Activated T-cell treated with anti-CD3 and anti-CD28 coated beads, Interleukin-2, amount 50 U/mL, for 24 hours (primary cell): ENCODE data around the gene RAD9A.

Experiments
- DNase-seq: peaks from one replicate; pipeline ENCODE4 v3.0.0-alpha.2; 2020
- H3K27ac Mint-ChIP-seq: 2 replicates; pipeline ENCODE4 v1.8.0; 2020; ENCODE audit warnings: mild to moderate bottlenecking, mixed read lengths
- H3K27me3 Mint-ChIP-seq: 2 replicates; pipeline ENCODE4 v1.8.0; 2020; ENCODE audit warnings: mixed read lengths
- H3K36me3 Mint-ChIP-seq: 2 replicates; pipeline ENCODE4 v1.8.0; 2020; ENCODE audit warnings: low read depth, mixed read lengths
- H3K4me1 Mint-ChIP-seq: 2 replicates; pipeline ENCODE4 v1.8.0; 2020; ENCODE audit warnings: low read depth, mixed read lengths
- H3K4me3 Mint-ChIP-seq: 2 replicates; pipeline ENCODE4 v1.8.0; 2020; ENCODE audit warnings: mild to moderate bottlenecking, moderate library complexity, mixed read lengths
- H3K9me3 Mint-ChIP-seq: 2 replicates; pipeline ENCODE4 v1.8.0; 2020; ENCODE audit warnings: mixed read lengths

RAD9A gene

DNA sequence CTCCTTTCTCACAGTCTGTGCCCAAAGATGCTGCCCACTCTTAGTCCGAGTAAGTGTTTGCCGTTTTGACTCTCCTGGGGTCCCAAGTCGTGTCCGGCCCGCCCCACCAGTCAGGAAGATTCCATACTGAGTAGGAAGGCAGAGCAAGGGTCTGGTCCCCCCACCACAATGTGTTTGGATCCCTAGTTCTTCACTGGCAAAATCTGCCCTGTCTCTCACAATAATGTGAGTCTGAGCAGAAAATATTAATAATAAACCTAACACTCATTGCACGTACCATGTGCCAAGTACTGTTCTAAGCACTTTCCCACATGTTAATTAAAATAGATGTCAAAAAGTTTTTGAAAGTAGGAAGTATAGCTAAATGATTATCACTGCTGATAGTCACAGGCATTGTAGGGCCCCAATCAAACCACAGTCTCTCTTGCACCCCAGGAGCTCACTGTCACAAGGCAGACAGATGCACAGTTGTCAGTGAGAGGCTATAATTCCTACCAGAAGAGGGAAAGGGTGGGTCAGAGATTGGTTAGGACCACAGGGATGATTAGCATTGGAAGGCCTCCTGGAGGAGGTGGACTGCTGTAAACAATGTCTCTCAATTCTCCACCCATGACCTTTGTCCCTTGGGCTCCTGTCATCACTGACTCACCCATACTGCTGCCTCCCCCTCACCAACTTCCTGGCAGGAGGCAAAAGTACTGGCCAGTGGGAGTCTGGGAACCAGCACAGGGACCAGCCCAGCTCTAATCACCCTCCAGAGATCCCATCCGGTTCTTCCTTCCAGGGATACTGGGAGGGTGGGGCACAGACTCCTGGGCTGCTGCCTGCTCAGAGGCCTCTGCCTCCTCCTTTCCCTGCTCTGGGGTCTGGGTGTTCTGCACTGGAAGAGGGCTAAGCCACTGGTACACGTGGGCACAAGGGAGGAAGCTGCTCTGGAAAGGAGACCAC, 37.4 kb upstream of the RAD9A start:
- no peak for DNase-seq
- Mint-ChIP-seq H3K27ac (peak overlapping the region; percentile 99), H3K36me3 (peaks cover 4% of the 10 kb centered on the region), H3K27me3 (no peaks in the 10 kb centered on the region), H3K9me3 (no peaks in the 10 kb centered on the region), H3K4me3 (peak overlapping the region; percentile 95), H3K4me1 (peaks cover 51% of the 10 kb centered on the region)

DNA sequence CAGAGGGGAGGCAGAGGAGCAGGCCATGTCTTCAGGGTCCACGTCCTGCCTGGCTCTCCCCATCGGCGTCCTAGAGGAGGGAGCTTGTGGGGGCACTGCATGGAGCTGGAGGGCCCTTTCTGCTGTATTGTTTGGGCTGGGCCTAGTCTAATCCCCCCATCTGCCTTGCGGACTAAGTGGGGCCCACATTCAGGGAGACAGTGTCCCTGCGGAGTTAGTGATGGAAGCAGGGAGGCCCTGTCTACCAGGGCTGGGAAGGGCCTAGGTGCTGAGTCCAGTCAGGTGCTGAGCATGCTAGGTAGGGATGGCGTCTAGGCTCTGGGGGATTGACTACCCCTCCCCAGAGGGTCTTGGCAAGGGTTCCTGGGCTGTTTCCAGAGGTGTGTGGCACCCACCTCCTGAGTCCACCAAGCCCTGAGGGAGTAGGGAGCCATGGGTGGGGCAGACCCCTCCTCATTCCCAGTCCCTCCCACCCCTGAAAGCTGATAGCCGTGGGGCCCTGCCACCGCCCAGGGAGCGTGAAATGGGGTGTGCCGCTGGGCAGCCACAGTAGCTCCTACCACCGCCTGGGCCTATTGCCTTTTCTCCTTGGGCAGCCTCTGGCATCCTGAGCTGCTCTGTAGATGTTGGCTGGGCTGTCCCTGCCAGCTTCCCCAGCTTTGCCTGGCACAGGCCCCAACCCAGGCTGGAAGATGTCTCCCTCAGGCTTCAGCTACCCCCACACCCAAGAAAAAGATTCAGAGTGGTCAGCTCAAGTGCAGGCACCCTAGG, 36.6 kb upstream of the RAD9A start:
- no peak for DNase-seq
- Mint-ChIP-seq H3K27me3 (no peaks in the 10 kb centered on the region), H3K4me1 (peaks cover 42% of the 10 kb centered on the region), H3K9me3 (no peaks in the 10 kb centered on the region), H3K36me3 (peaks cover 4% of the 10 kb centered on the region), H3K4me3 (no peak overlapping the region), H3K27ac (peak overlapping the region; percentile 99)

DNA sequence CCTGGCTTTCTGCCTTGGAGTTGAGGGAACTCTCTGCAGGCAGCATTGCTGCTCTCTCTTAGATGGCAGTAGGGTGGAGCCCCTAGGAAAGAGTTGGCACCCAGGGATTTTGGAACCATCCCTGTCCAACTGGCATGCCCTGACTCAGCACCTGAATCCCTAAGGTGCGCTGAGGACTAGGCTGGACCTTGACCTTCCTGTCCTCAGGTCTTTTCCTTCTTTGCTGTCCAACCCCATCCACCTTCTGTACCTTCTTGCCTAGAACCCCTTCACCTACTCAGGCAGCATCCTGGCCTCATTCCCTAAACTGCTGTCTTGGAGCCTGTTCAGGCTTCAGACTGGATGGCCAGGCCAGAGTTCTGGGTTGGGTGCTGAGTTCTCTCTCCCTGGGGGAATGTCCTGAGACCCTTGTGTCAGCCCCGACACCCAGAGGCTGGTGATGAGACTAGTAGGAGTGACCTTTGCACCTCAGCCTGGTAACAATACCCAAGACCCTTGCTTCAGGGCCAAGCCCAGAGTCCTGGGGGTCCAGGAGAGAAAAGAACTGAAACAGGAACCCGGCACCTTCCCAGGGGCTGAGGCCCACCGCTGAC, 35.9 kb upstream of the RAD9A start:
- no peak for DNase-seq
- Mint-ChIP-seq H3K9me3 (no peaks in the 10 kb centered on the region), H3K27me3 (no peaks in the 10 kb centered on the region), H3K27ac (peak overlapping the region; percentile 65), H3K36me3 (peaks cover 4% of the 10 kb centered on the region), H3K4me1 (peaks cover 41% of the 10 kb centered on the region), H3K4me3 (no peak overlapping the region)

DNA sequence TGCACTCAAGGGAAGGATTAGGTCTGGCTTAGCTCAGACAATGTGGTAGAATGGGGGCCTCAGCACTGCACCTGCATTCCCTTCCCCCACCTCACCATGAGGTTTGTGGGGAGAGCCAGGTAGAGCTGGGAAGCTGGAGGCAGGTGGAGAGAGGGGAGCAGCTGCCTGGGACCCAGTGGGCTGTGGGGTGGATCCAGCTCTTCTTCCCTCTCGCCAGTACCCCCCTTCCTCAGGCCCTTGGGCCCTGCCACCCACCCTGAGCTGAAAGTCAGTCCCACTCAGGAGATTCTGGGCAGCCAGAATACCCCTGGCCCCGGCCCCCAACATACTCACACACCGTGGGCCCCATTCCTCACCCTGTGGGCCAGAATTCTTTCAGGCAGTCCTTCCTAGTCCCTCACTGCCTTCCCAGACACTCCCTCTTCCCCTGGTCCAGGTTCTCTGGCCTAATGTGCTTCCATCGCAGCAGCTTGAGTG, 35.4 kb upstream of the RAD9A start:
- peaks cover 4% of the 10 kb centered on the region for H3K36me3 Mint-ChIP-seq
- no peak overlapping the region for H3K4me3 Mint-ChIP-seq
- DNase-seq: no peak
- no peaks in the 10 kb centered on the region for H3K9me3 Mint-ChIP-seq
- H3K27me3 Mint-ChIP-seq: no peaks in the 10 kb centered on the region
- peaks cover 36% of the 10 kb centered on the region for H3K4me1 Mint-ChIP-seq
- peak overlapping the region; percentile 85 for H3K27ac Mint-ChIP-seq

DNA sequence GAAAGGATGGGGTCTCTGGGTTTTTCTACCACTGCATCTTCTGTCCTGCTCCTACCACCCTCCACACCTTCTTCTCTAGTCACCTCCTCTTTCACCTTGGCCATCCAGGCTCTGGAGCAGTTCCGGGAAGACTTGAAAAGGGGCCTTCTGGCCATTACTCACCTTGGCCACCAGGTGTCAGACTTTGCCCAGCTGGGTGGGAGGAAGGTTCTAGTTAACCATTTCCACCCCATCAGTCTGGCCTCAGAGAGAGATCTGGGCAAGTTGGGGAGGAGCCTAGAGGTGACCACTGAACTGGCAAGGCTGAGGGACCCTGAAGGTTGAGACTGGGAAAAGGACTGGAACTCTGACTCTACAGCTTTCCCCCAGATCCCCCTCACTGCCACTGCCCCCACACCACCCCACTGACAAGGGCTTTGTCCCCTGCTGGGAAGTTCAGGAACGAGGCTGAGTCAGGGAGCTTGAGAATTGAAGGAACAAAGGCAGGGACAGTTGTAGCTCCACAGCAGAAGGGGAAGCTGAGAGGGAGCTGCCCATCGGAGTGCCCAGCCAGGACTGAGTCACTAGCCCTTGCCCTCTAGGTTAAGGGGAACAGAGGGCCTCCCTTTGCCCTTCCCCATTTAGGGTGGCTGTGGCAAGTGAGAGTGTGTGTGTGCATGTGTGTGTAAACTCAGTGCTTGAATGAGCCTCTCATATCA, 34.8 kb upstream of the RAD9A start:
- H3K4me3 Mint-ChIP-seq: no peak overlapping the region
- H3K9me3 Mint-ChIP-seq: no peaks in the 10 kb centered on the region
- DNase-seq: peak; percentile 77
- H3K27me3 Mint-ChIP-seq: no peaks in the 10 kb centered on the region
- peaks cover 30% of the 10 kb centered on the region for H3K4me1 Mint-ChIP-seq
- peak overlapping the region; percentile 85 for H3K27ac Mint-ChIP-seq
- peaks cover 4% of the 10 kb centered on the region for H3K36me3 Mint-ChIP-seq

DNA sequence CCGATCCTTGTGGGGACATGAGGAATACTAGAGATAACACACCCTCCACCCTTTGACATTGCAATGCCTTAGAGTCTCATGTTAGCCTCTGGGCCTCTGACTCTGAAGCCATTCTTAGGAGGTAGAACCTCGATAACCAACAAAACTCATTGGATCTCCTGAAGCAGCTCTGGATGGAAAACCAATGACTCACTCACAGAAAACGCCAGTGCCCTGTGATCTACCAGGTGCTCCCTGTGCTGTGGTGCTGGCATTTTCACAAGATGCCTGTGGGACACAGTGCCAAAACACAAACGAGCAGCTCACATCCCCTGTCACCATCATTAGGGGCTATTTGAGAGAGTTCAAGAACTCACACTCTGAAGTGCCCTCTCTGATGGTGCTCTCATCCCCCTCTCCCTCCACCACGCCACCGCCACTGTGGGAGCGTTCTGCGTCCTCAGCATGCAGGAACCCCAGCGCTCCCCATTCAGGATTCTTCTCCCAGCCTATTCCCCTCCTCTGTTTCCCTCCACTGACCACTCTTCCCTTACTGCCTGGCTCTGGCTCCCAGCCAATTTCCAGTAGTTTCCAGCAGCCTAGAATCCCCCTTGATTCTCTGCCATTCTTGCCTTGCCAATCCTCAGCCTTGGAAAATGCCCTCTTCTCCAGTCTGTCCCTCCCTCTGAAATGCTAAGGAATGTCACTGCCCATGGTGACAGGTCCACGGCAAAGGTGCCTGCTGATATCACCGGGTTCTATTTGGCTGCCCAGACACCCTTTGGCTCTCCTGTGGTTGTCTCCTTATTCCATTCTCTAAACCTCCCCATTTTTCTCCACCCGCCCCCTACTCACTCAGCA, 33.7 kb upstream of the RAD9A start:
- Mint-ChIP-seq H3K27me3 (no peaks in the 10 kb centered on the region), H3K4me3 (no peak overlapping the region), H3K4me1 (peaks cover 25% of the 10 kb centered on the region), H3K27ac (no peak overlapping the region), H3K9me3 (no peaks in the 10 kb centered on the region), H3K36me3 (peaks cover 3% of the 10 kb centered on the region)
- no peak for DNase-seq

DNA sequence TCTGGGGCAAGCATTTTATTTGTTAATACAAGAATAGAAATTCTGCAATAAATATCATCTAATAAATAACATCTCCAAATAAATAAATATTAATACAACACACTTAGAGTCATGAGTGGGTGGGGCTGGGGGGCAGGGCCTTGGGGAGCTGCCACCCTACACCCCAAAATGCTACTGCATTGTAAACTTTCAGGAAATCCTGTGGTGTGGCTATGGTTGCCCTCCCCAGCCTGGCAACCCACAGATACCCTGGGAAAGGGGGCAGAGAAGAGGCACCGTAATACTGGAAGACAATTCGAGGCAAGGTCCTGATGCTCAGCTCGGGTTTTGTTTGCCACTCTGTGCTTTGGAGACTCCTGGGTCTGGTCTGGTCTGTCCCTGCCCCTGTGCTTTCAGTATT, 27.6 kb upstream of the RAD9A start:
- Mint-ChIP-seq H3K4me1 (peaks cover 34% of the 10 kb centered on the region), H3K4me3 (no peak overlapping the region), H3K9me3 (no peaks in the 10 kb centered on the region), H3K27me3 (no peaks in the 10 kb centered on the region), H3K36me3 (no peaks in the 10 kb centered on the region), H3K27ac (no peak overlapping the region)
- DNase-seq: no peak

DNA sequence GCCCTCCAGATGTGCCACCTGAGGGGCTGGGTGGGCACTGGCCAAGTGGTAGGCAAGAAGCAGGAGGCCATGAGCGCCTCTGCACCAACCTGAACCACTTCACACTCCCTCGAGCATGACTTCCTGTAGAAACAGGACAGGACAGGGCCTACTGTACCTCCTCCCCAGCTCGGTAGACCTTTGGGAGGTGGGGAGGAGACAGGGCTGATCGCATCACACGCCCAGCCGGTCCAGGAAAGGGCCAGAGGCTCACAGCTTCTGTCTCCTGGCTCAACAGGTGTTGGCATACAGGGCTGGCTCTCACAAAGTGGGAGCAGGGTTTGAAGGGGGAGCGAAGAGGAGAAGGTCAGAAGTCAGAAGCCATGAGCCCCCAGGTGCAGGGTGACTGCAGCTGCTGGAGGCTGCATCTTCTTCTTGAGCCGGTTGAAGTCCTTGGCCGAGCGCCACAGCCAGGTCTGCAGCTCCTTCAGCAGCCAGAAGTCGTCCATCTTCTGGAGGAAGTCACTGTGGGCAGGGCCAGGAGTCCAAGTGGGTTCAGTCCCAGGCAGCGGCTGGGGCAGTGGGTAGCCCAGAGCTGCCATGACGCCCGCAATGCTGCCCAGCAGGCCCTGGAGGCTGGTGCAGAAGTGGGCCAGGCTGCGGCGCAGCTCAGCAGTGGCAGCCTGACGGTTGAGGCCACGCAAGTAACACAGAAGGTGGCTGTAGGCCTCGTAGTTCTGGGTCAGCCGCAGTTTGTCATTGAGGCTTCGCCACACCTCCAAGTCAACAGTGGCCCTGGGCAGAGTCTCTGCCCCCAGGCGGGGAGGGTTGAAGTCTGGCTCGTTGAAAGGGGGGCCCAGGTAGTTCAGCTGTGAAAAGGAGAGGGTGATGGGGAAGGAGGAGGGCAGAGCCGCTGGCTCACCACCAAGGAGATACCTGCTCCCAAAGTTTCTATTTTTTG, 26.7 kb upstream of the RAD9A start:
- Mint-ChIP-seq H3K36me3 (no peaks in the 10 kb centered on the region), H3K4me3 (no peak overlapping the region), H3K27ac (no peak overlapping the region), H3K4me1 (peaks cover 42% of the 10 kb centered on the region), H3K27me3 (no peaks in the 10 kb centered on the region), H3K9me3 (no peaks in the 10 kb centered on the region)
- no peak for DNase-seq

DNA sequence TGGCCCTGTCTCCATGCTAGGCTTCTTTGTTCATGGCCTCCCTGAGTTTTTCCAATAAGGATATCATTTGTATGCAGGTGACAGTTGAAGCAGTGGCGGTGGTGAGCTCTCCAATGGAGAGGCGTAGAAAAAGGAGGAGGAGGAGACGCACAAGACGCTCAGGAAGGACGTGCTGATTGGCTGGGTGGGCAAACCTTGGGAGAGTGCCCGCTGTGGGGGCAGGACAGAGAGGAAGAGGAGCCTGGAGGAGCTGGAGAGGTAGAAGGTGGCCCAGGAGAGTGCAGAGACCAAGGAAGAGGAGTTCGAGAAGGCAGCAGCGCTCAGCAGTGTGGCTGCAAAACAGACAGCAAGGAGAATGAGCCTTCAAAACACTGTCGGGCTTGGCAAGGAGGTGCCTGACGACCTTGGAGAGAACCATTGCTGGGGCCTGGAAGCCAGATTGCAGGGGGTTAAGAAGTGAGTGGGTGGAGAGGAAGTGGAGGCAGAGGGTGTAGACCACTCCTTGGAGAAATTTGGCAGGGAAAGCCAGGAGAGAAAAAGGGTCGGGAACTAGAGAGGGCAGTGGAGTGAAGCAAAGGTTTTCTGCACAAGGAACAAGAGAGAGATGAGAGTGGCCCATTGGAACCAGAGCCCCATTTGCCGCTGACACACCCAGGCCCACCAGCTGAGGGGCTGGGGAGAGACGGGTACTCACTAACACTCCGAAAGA, 25.9 kb upstream of the RAD9A start:
- no peak overlapping the region for H3K4me3 Mint-ChIP-seq
- DNase-seq: no peak
- H3K27me3 Mint-ChIP-seq: peaks cover 4% of the 10 kb centered on the region
- H3K36me3 Mint-ChIP-seq: no peaks in the 10 kb centered on the region
- no peaks in the 10 kb centered on the region for H3K9me3 Mint-ChIP-seq
- H3K4me1 Mint-ChIP-seq: peaks cover 48% of the 10 kb centered on the region
- H3K27ac Mint-ChIP-seq: no peak overlapping the region

DNA sequence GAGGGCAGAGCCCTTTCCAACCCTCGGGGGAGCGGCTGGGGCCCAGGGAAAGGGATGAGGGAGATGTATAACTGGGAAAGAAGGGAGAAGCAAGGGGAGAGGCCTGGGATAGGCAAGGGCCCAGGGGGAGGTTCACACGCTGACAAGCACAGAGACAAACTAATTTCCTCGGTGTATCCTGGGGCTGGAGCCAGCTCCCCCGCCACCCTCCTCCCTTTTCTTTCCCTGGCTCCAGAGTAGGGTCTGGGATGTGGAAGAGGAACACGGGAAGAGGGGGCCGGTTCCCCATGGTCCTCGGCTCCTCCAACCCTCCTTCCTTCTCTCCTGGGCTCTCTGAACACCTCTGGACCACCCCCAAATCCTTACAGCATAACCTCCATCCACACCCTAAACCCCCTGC, 25.2 kb upstream of the RAD9A start:
- peaks cover 54% of the 10 kb centered on the region for H3K4me1 Mint-ChIP-seq
- H3K27me3 Mint-ChIP-seq: peaks cover 9% of the 10 kb centered on the region
- H3K27ac Mint-ChIP-seq: no peak overlapping the region
- no peak for DNase-seq
- H3K36me3 Mint-ChIP-seq: no peaks in the 10 kb centered on the region
- no peaks in the 10 kb centered on the region for H3K9me3 Mint-ChIP-seq
- H3K4me3 Mint-ChIP-seq: no peak overlapping the region

DNA sequence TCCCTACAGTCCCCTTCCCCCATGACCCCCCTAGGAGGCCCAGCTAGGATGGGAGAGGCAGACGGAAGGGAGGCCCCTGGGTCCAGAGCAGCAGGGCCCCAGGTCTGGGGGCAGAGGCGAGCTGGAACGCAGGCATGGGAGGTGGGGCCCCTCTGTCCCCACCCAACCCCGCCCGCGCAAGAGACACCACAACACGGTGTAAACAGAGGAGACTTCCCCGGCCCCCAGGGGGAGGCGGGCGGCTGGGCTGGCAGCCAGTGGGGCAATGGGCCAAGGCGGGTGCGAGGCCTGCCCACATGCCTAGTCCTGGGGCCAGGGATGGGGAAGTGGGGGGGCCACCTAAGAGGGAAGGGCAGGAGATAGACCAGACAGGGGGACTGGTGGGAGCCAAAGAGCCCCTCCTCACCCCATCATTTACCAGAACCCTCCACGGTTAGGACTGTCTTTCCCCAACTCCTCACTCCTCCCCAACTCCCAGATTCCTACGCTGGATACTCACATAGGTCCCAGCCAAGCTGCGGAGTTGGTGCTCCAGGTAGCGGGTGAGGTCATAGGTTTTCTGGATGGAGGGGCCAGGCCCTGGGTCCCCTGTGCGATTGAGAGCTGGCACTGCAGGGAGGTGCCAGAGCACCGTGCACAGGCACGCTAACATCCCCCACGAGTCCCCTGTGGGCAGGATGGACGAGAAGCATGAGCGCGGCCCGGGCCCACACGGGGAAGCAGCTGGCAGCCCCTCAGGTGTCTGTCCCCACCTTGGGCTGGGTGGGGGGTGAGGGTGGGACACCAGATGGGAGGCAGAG, 24.6 kb upstream of the RAD9A start:
- H3K4me1 Mint-ChIP-seq: peaks cover 58% of the 10 kb centered on the region
- DNase-seq: no peak
- H3K27ac Mint-ChIP-seq: no peak overlapping the region
- H3K9me3 Mint-ChIP-seq: no peaks in the 10 kb centered on the region
- peaks cover 14% of the 10 kb centered on the region for H3K27me3 Mint-ChIP-seq
- no peak overlapping the region for H3K4me3 Mint-ChIP-seq
- no peaks in the 10 kb centered on the region for H3K36me3 Mint-ChIP-seq

DNA sequence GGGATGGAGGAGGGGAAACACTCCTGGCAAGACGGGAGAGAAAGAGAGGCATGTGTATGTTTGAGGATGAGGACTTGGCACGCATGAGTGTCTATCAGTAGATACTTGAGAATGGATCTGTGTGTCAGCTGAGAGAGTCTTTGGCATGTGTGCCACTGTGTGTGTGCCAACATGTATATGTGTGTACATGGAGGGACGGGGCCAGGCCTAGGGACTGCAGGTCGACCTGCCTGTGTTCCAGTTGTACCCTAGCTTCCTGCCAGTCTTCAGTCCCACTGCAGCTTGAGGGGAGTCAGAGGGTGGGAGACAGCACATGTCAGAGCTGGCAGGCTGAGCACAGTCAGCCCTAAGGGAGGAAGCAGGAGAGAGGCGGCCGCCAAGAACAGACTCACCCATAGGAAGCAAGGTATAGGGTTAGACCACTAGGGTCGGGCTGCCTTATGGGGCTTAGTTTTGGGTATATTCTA, 24.0 kb upstream of the RAD9A start:
- no peaks in the 10 kb centered on the region for H3K36me3 Mint-ChIP-seq
- peaks cover 14% of the 10 kb centered on the region for H3K27me3 Mint-ChIP-seq
- no peak for DNase-seq
- H3K4me3 Mint-ChIP-seq: no peak overlapping the region
- no peak overlapping the region for H3K27ac Mint-ChIP-seq
- H3K9me3 Mint-ChIP-seq: no peaks in the 10 kb centered on the region
- H3K4me1 Mint-ChIP-seq: peaks cover 58% of the 10 kb centered on the region
